B cell (primary cell): ENCODE measurements around the gene KAT2A. TPM values are rescaled to one million over a fixed set of nuclear protein-coding genes. Genes with fewer than 3 reads are reported as not detected.

ENCODE experiments used
- ATAC-seq: fragments of 200-7000 bp; cut with Tn5 transposase; one replicate; pipeline ENCODE4 v1.10.0; 2021; ENCODE audit warnings: low read depth, mild to moderate bottlenecking, moderate number of reproducible peaks, moderate library complexity
- CTCF ChIA-PET: fragments of 350-600 bp; sonication (Branson Sonifier 250); formaldehyde crosslinking; loops from one replicate; lab custom pipeline; 2021; ENCODE audit warnings: antibody characterized with exemption, inconsistent platforms; lab: Charles Lee
- POLR2A ChIA-PET: fragments of 350-600 bp; sonication (Branson Sonifier 250); formaldehyde crosslinking; loops from one replicate; lab custom pipeline; 2021; ENCODE audit warnings: antibody characterized with exemption; lab: Charles Lee
- DNase-seq: peaks from one replicate; pipeline ENCODE4 v3.0.0; 2013
- H2AFZ ChIP-seq: 2 replicates; pipeline ENCODE4 v1.6.1; 2012; ENCODE audit warnings: mild to moderate bottlenecking, low read depth, low read length; ENCODE audit not compliant: insufficient read depth, poor library complexity, severe bottlenecking
- H3K27ac ChIP-seq, 2 donors: 1 replicate in 1 of 2; 2 replicates in 1 of 2; pipeline ENCODE4 v1.5.1; 2012 to 2013; ENCODE audit warnings: low read length in 2 of 2, mild to moderate bottlenecking in 2 of 2, moderate library complexity in 1 of 2
- H3K27me3 ChIP-seq, 4 experiments: fragments of 200-600 bp in 1 of 4; sonication (generic) in 1 of 4; replicated peaks in 1 of 4; 1 replicate in 2 of 4; 2 replicates in 2 of 4; pipeline versions ENCODE4 v1.6.1 to v1.7.0; 2013 to 2016; ENCODE audit warnings: low read length in 3 of 4, mild to moderate bottlenecking in 2 of 4, mixed read lengths in 1 of 4, moderate library complexity in 1 of 4; ENCODE audit not compliant: insufficient read depth in 4 of 4, control insufficient read depth in 3 of 4; ENCODE audit errors: control extremely low read depth in 1 of 4
- H3K36me3 ChIP-seq, 2 experiments: replicated peaks in 1 of 2; 1 replicate in 1 of 2; 2 replicates in 1 of 2; pipeline versions ENCODE4 v1.6.1 to v1.7.1; 2013; ENCODE audit warnings: low read length in 1 of 2; ENCODE audit not compliant: insufficient read depth in 2 of 2, control insufficient read depth in 1 of 2; ENCODE audit errors: control extremely low read depth in 1 of 2, extremely low read depth in 1 of 2
- H3K4me1 ChIP-seq, 2 donors: fragments of 200-600 bp in 1 of 2; sonication (generic) in 1 of 2; 1 replicate in 1 of 2; 2 replicates in 1 of 2; pipeline versions ENCODE4 v1.5.1 to v1.6.1; 2013 to 2017; ENCODE audit warnings: low read length in 2 of 2; ENCODE audit not compliant: control insufficient read depth in 2 of 2, insufficient read depth in 2 of 2
- H3K4me2 ChIP-seq: replicated peaks from 2 replicates; pipeline ENCODE3; 2012; ENCODE audit warnings: mild to moderate bottlenecking, low read depth, low read length; ENCODE audit not compliant: poor library complexity, severe bottlenecking
- H3K4me3 ChIP-seq, 5 experiments: fragments of 200-600 bp in 1 of 5; sonication (generic) in 1 of 5; 1 replicate in 3 of 5; 2 replicates in 2 of 5; pipeline versions ENCODE4 v1.5.1 to v1.7.0; 2011 to 2016; ENCODE audit warnings: low read length in 4 of 5, mild to moderate bottlenecking in 4 of 5, low read depth in 2 of 5, control low read depth in 1 of 5, moderate library complexity in 1 of 5; ENCODE audit not compliant: insufficient read depth in 1 of 5; ENCODE audit errors: control extremely low read depth in 1 of 5, extremely low read depth in 1 of 5
- H3K79me2 ChIP-seq: fragments of 200-600 bp; sonication (generic); one replicate; pipeline ENCODE4 v1.6.0; 2016; ENCODE audit warnings: low read length; ENCODE audit not compliant: control insufficient read depth, insufficient read depth
- H3K9ac ChIP-seq: fragments of 200-600 bp; sonication (generic); 2 replicates; pipeline ENCODE4 v1.6.1; 2017; ENCODE audit warnings: mild to moderate bottlenecking, low read length, moderate library complexity
- H3K9me3 ChIP-seq, 3 donors: one replicate each; pipeline versions ENCODE4 v1.6.1 to v1.7.1; 2013; ENCODE audit warnings: low read length in 2 of 3; ENCODE audit not compliant: control insufficient read depth in 2 of 3, insufficient read depth in 1 of 3; ENCODE audit errors: control extremely low read depth in 1 of 3
- H4K20me1 ChIP-seq: 2 replicates; pipeline ENCODE4 v1.6.0; 2012; ENCODE audit warnings: mild to moderate bottlenecking, low read length; ENCODE audit not compliant: insufficient read depth, control insufficient read depth, poor library complexity, severe bottlenecking
- H3K27ac Mint-ChIP-seq: one replicate; pipeline ENCODE4 v1.8.0; 2021; ENCODE audit warnings: mixed read lengths
- H3K27me3 Mint-ChIP-seq: one replicate; pipeline ENCODE4 v1.8.0; 2021; ENCODE audit warnings: mixed read lengths
- H3K4me1 Mint-ChIP-seq: one replicate; pipeline ENCODE4 v1.8.0; 2021; ENCODE audit warnings: mixed read lengths
- H3K4me3 Mint-ChIP-seq: one replicate; pipeline ENCODE4 v1.8.0; 2021; ENCODE audit warnings: mixed read lengths
- H3K9me3 Mint-ChIP-seq: one replicate; pipeline ENCODE4 v1.8.0; 2022; ENCODE audit warnings: mixed read lengths; ENCODE audit not compliant: insufficient read depth
- CTCF ChIP-seq: fragments of 200-600 bp; IDR thresholded peaks from one replicate; pipeline ENCODE4 v1.8.0; 2022; ENCODE audit warnings: antibody characterized with exemption, mild to moderate bottlenecking
- EZH2 ChIP-seq: IDR thresholded peaks from 2 replicates; pipeline ENCODE4 v1.6.1; 2012; ENCODE audit warnings: borderline replicate concordance, low read depth, mild to moderate bottlenecking, moderate library complexity, low read length; ENCODE audit not compliant: insufficient read depth, poor library complexity, severe bottlenecking
- WGBS: methylation state at CpG from one replicate; pipeline ENCODE4 v1.1.5; 2013; ENCODE audit warnings: missing lambda C conversion rate; ENCODE audit not compliant: insufficient coverage; 5-methylcytosine and 5-hydroxymethylcytosine counted together
- intact Hi-C: fragments of 100-400 bp; cut with micrococcal nuclease; formaldehyde crosslinking; loops from one replicate; pipeline ENCODE4 v1.10.0; 2022
- polyA plus RNA-seq: library from polyadenylated mRNA; depleted of rRNA; stranded (reverse); fragments of >200 nt; gene quantifications from 2 replicates; pipeline ENCODE4 v1.2.3, GENCODE V29; 2012
- total RNA-seq, 2 donors: library from RNA; stranded (reverse); fragments of 120-200 nt in 1 of 2; gene quantifications; 1 replicate in 1 of 2; 2 replicates in 1 of 2; pipeline versions ENCODE4 v1.2.3 to v1.2.4, GENCODE V29; 2013 to 2022

Gene KAT2A
- total and polyA plus RNA-seq, 2 donors (not counting 1 experiment from before 2014, with no cell fraction given) = 66.3 to 155 TPM

- H3K4me1 Mint-ChIP-seq = peaks cover 46% of the 10 kb centered on the region
- Histone ChIP-seq H4K20me1 (no peaks in the 10 kb centered on the region), H3K27ac (no peak overlapping the region), H3K27me3 (no peaks in the 10 kb centered on the region), H3K4me2 (no peak overlapping the region), H3K4me1 (peaks cover 25 to 42% of the 10 kb centered on the region in 2 donors), H3K9me3 (no peaks in the 10 kb centered on the region), H3K9ac (no peak overlapping the region), H3K4me3 (no peak overlapping the region), H3K36me3 (peaks cover 0 to 25% of the 10 kb centered on the region in 2 experiments), H3K79me2 (peaks cover 8% of the 10 kb centered on the region), H2AFZ (no peak overlapping the region)
- ATAC-seq (no peak), DNase-seq (peak; percentile 64)
- WGBS = 92% methylated on average over 2 of the region's 2 CpGs
- POLR2A ChIA-PET = no interaction called here
- CTCF ChIA-PET = interaction anchor here (0.9 to 7.0 kb wide), 20 partner anchors 9 to 156 kb away, joined by 3 to 104 read pairs (median 4); partner anchors contain the start of genes CNP, DNAJC7, GHDC and KCNH4
- TF ChIP-seq CTCF = peak; percentile 58
- TF ChIP-seq EZH2 = no peak
- no peaks in the 10 kb centered on the region for H3K9me3 Mint-ChIP-seq
- intact Hi-C loops = loop anchor here (10.0 kb wide), 1 partner anchor 266 kb away; the partner anchor contains the start of gene STAT3
- H3K27ac Mint-ChIP-seq = peak overlapping the region; percentile 46
- peak overlapping the region; percentile 58 for H3K4me3 Mint-ChIP-seq
- no peaks in the 10 kb centered on the region for H3K27me3 Mint-ChIP-seq
Observed at GRCh38 chr17:42118545-42118944, 2.6 kb downstream of the KAT2A start.

GRCh38 chr17:42118126-42118510, 3.0 kb downstream of the KAT2A start:
- 100% methylated on average over 2 of the region's 4 CpGs for WGBS
- no peak overlapping the region for H2AFZ ChIP-seq
- H3K79me2 ChIP-seq = peaks cover 8% of the 10 kb centered on the region
- Mint-ChIP-seq H3K4me1 (peaks cover 45% of the 10 kb centered on the region), H3K27me3 (no peaks in the 10 kb centered on the region), H3K9me3 (no peaks in the 10 kb centered on the region), H3K4me3 (peak overlapping the region; percentile 58), H3K27ac (peak overlapping the region; percentile 46)
- intact Hi-C loops = loop anchor here (10.0 kb wide), 1 partner anchor 267 kb away; the partner anchor contains the start of gene STAT3
- no peaks in the 10 kb centered on the region for H3K9me3 ChIP-seq
- TF ChIP-seq CTCF (no peak), EZH2 (no peak)
- H3K27me3 ChIP-seq = no peaks in the 10 kb centered on the region
- peaks cover 27 to 46% of the 10 kb centered on the region in 2 donors for H3K4me1 ChIP-seq
- ChIA-PET CTCF (interaction anchor here (0.9 to 7.0 kb wide), 18 partner anchors 10 to 155 kb away, joined by 3 to 104 read pairs (median 4); partner anchors contain the start of genes CNP, DNAJC7, GHDC and KCNH4), POLR2A (no interaction called here)
- no peak overlapping the region for H3K9ac ChIP-seq
- H3K27ac ChIP-seq = no peak overlapping the region
- DNase-seq (no peak), ATAC-seq (no peak)
- no peaks in the 10 kb centered on the region for H4K20me1 ChIP-seq
- no peak overlapping the region for H3K4me2 ChIP-seq
- no peak overlapping the region for H3K4me3 ChIP-seq
- H3K36me3 ChIP-seq = peaks cover 0 to 30% of the 10 kb centered on the region in 2 experiments
